Renal pelvis (tissue), 12 donors: ENCODE measurements around the gene MOSPD3. TPM values are rescaled to one million over a fixed set of nuclear protein-coding genes. Genes with fewer than 3 reads are reported as not detected.
"Not testable (repeated sequence)": the region's sequence is repeated elsewhere in the genome, so short reads cannot be mapped to it uniquely, and the experiment has no call there.

Experiments
- DNase-seq: peaks from one replicate; pipeline ENCODE4 v3.0.0-alpha.2; 2013
- long read RNA-seq, 16 experiments: transcript quantifications; one replicate each; lab custom pipeline, GENCODE V29; 2026
- polyA plus RNA-seq, 3 donors: library from polyadenylated mRNA; unstranded; fragments of 120-200 nt; gene quantifications; one replicate each; pipeline ENCODE4 v1.2.1, GENCODE V29; 2013; ENCODE audit not compliant: insufficient read length in 3 of 3

MOSPD3 gene, protein sequence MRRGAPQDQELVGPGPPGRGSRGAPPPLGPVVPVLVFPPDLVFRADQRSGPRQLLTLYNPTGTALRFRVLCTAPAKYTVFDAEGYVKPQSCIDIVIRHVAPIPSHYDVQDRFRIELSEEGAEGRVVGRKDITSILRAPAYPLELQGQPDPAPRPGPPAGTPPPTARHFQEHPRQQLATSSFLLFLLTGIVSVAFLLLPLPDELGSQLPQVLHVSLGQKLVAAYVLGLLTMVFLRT
- 10 to 100 TPM; 26.8 to 31.5 (median 30.3) TPM for polyA plus RNA-seq
- long read RNA-seq, donor 1, transcript MOSPD3-203 (5 exons, 1,191 nt), result major isoform, 12 of 28 reads
- long read RNA-seq, donor 1, transcript MOSPD3-208 (3 exons, 571 nt), result minor isoform, 5 of 28 reads
- long read RNA-seq, donor 1, partial matches to known transcripts, result 0 of 28 reads
- long read RNA-seq, donor 1, other reads (novel, unspliced or antisense), result 8 of 28 reads
- long read RNA-seq, donor 2, transcript MOSPD3-201 (6 exons, 1,053 nt), result minor isoform, 5 of 20 reads
- long read RNA-seq, donor 2, transcript MOSPD3-203 (5 exons, 1,191 nt), result major isoform, 10 of 20 reads
- long read RNA-seq, donor 2, partial matches to known transcripts, result 0 of 20 reads
- long read RNA-seq, donor 2, other reads (novel, unspliced or antisense), result 0 of 20 reads
- long read RNA-seq, donor 3, transcript MOSPD3-208 (3 exons, 571 nt), result minor isoform, 5 of 29 reads
- long read RNA-seq, donor 3, transcript MOSPD3-203 (5 exons, 1,191 nt), result major isoform, 17 of 29 reads
- long read RNA-seq, donor 3, transcript MOSPD3-201 (6 exons, 1,053 nt), result minor isoform, 6 of 29 reads
- long read RNA-seq, donor 3, partial matches to known transcripts, result 0 of 29 reads
- long read RNA-seq, donor 3, other reads (novel, unspliced or antisense), result 0 of 29 reads
- long read RNA-seq, donor 4, transcript MOSPD3-203 (5 exons, 1,191 nt), result major isoform, 17 of 25 reads
- long read RNA-seq, donor 4, transcript MOSPD3-208 (3 exons, 571 nt), result minor isoform, 6 of 25 reads
- long read RNA-seq, donor 4, partial matches to known transcripts, result 0 of 25 reads
- long read RNA-seq, donor 4, other reads (novel, unspliced or antisense), result 0 of 25 reads
- long read RNA-seq, donor 5, transcript MOSPD3-203 (5 exons, 1,191 nt), result major isoform, 7 of 14 reads
- long read RNA-seq, donor 5, partial matches to known transcripts, result 0 of 14 reads
- long read RNA-seq, donor 5, other reads (novel, unspliced or antisense), result 0 of 14 reads
- long read RNA-seq, donor 6, transcript MOSPD3-203 (5 exons, 1,191 nt), result major isoform, 17 of 21 reads
- long read RNA-seq, donor 6, partial matches to known transcripts, result 0 of 21 reads
- long read RNA-seq, donor 6, other reads (novel, unspliced or antisense), result 0 of 21 reads
- long read RNA-seq, donor 7, transcript MOSPD3-208 (3 exons, 571 nt), result minor isoform, 8 of 22 reads
- long read RNA-seq, donor 7, transcript MOSPD3-203 (5 exons, 1,191 nt), result major isoform, 11 of 22 reads
- long read RNA-seq, donor 7, partial matches to known transcripts, result 0 of 22 reads
- long read RNA-seq, donor 7, other reads (novel, unspliced or antisense), result 0 of 22 reads
- long read RNA-seq, donor 8, transcript MOSPD3-203 (5 exons, 1,191 nt), result major isoform, 10 of 16 reads
- long read RNA-seq, donor 8, partial matches to known transcripts, result 0 of 16 reads
- long read RNA-seq, donor 8, other reads (novel, unspliced or antisense), result 0 of 16 reads
- long read RNA-seq, donor 9, transcript MOSPD3-203 (5 exons, 1,191 nt), result major isoform, 14 of 31 reads
- long read RNA-seq, donor 9, transcript MOSPD3-208 (3 exons, 571 nt), result minor isoform, 5 of 31 reads
- long read RNA-seq, donor 9, partial matches to known transcripts, result 7 of 31 reads
- long read RNA-seq, donor 9, other reads (novel, unspliced or antisense), result 0 of 31 reads
- long read RNA-seq, donor 10, transcript MOSPD3-208 (3 exons, 571 nt), result minor isoform, 8 of 29 reads
- long read RNA-seq, donor 10, transcript MOSPD3-203 (5 exons, 1,191 nt), result major isoform, 11 of 29 reads
- long read RNA-seq, donor 10, partial matches to known transcripts, result 5 of 29 reads
- long read RNA-seq, donor 10, other reads (novel, unspliced or antisense), result 0 of 29 reads
- long read RNA-seq, donor 11, transcript MOSPD3-208 (3 exons, 571 nt), result minor isoform, 5 of 13 reads
- long read RNA-seq, donor 11, transcript MOSPD3-203 (5 exons, 1,191 nt), result major isoform, 8 of 13 reads
- long read RNA-seq, donor 11, partial matches to known transcripts, result 0 of 13 reads
- long read RNA-seq, donor 11, other reads (novel, unspliced or antisense), result 0 of 13 reads
- long read RNA-seq, donor 12, transcript MOSPD3-203 (5 exons, 1,191 nt), result major isoform, 16 of 24 reads
- long read RNA-seq, donor 12, transcript MOSPD3-208 (3 exons, 571 nt), result minor isoform, 6 of 24 reads
- long read RNA-seq, donor 12, partial matches to known transcripts, result 0 of 24 reads
- long read RNA-seq, donor 12, other reads (novel, unspliced or antisense), result 0 of 24 reads
- long read RNA-seq, donor 13, transcript MOSPD3-203 (5 exons, 1,191 nt), result major isoform, 9 of 16 reads
- long read RNA-seq, donor 13, partial matches to known transcripts, result 0 of 16 reads
- long read RNA-seq, donor 13, other reads (novel, unspliced or antisense), result 0 of 16 reads
- long read RNA-seq, donor 14, transcript MOSPD3-203 (5 exons, 1,191 nt), result major isoform, 31 of 62 reads
- long read RNA-seq, donor 14, transcript MOSPD3-208 (3 exons, 571 nt), result minor isoform, 10 of 62 reads
- long read RNA-seq, donor 14, partial matches to known transcripts, result 10 of 62 reads
- long read RNA-seq, donor 14, other reads (novel, unspliced or antisense), result 5 of 62 reads
- long read RNA-seq, donor 15, transcript MOSPD3-201 (6 exons, 1,053 nt), result minor isoform, 5 of 31 reads
- long read RNA-seq, donor 15, transcript MOSPD3-203 (5 exons, 1,191 nt), result major isoform, 22 of 31 reads
- long read RNA-seq, donor 15, partial matches to known transcripts, result 0 of 31 reads
- long read RNA-seq, donor 15, other reads (novel, unspliced or antisense), result 0 of 31 reads
- long read RNA-seq, donor 16, transcript MOSPD3-208 (3 exons, 571 nt), result minor isoform, 6 of 33 reads
- long read RNA-seq, donor 16, transcript MOSPD3-203 (5 exons, 1,191 nt), result major isoform, 16 of 33 reads
- long read RNA-seq, donor 16, partial matches to known transcripts, result 5 of 33 reads
- long read RNA-seq, donor 16, other reads (novel, unspliced or antisense), result 0 of 33 reads

DNA sequence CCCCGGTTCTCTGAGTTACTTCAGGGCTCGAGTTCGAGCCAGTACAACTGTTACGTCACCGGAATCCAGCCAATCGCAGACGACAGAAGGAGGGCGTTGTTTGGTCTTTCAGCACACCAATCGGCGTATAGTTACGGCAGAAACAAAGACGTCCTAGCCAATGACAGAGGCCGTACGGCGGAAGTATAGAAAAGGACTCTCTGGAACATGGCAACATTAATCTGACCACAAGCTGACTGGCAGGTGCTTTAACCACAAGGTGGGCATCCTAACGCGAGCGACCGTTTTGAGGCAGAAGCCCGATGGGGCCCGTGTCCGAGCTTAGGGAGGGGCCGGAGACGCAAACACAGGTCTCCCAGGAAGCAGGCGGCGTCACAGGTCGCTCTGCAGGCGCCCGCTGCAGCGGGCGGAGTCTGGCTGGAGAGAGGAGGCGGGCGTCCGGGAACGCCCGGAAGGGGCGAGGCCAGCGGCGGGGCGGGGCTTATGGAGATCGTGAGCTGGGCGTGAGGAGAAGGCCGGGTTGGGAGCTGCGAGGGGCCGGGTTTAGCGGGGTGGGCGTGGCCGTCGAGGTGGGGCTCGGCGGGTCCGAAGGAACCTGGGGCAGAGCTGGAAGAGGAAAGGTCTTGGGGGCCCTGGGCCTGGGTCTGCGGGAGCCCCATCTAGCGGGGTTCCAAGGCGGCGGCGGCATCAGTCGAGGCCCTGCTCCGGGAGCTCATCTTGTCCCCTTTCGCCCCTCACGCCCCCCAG lies at the start of gene MOSPD3:
Gene MOSPD3 (plus strand): TSS at position 558 of the 747 bp plus-strand sequence. CDS start 252 bp downstream, outside the sequence.
- DNase-seq, result peak; percentile 100

DNA sequence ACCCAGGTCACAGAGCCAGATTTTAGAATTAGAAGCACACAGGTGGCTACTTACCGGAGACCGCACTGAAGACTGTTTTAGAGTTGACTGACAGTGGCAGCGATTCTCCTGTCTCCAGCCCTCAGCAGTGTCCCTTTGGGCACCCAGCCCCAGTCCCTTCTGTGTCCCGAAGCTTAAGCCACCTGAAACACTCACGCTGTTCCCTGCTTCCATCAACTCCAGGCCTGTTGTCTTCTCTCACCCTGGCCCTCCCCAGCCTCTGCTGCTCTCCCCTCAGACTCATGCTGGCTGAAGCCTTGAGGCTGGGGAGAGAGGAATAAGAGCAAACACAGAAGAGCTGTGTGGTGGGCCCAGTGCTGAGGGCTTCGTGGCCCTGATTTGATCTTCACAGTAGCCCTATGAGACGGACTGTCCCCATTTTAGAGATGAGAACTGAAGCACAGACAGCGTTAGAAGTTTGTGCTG lies 49.2 kb upstream of the MOSPD3 start:
- DNase-seq, result no peak

DNA sequence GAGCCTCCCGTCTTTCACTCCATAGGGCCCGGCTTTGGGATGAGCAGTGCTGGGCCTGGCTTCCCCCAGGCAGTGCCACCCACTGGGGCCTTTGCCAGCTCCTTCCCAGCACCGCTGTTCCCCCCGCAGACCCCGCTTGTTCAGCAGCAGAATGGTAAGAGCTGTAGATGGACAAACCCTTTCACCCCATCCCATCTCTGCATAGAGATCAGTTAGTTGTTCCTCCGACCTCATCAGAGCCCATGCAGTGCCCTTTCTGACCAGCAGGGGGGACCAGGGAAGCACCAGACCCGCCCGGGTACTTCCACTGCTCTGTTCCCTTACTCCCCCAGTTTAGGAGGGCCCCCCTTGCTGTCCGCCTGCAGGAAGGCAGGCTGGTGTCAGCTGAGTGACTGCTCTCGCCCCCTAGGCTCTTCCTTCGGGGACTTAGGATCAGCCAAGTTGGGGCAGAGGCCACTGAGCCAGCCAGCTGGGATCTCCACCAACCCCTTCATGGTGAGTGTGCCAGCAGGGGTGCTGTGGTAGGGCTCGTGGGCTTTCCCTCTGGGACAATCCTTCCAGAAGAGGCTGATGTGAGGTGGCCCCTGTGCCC lies 48.4 kb upstream of the MOSPD3 start:
- no peak for DNase-seq

DNA sequence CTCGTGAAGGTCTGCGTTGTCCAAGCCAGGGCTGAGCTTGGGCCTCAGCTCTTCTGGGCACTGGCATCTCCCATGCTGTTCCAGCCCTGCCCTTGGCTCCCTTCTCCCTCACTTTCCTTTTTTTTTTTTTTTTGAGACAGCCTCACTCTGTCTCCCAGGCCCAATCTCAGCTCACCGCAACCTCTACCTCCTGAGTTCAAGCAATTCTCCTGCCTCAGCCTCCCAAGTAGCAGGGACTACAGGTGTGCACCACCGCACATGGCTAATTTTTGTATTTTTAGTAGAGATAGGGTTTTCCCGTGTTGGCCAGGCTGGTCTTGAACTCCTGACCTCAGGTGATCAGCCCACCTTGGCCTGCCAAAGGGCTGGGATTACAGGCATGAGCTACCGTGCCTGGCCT lies 47.9 kb upstream of the MOSPD3 start:
- DNase-seq, result not testable (repeated sequence)

DNA sequence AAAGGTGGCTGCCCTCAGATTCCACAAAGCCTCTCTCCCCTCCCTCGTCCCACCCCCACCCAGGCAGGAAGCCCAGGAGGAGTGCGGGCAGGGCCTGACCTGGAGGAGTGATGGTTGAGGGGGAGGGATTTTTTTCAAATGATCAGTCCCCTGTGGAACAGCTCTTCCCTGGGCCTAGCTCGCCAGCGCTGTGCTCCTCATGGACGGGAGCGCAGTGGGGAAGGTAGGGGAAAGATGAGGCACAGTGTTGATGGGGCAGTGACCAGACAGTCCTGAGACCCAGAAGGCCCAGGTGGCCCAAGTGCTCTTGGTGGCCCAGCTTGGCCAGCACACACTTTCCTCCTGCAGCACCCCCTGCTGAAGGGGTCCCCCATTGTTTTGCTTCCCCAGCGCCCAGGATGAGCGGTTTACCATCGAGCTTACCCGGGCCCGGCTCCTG lies 47.2 kb upstream of the MOSPD3 start:
- no peak for DNase-seq

DNA sequence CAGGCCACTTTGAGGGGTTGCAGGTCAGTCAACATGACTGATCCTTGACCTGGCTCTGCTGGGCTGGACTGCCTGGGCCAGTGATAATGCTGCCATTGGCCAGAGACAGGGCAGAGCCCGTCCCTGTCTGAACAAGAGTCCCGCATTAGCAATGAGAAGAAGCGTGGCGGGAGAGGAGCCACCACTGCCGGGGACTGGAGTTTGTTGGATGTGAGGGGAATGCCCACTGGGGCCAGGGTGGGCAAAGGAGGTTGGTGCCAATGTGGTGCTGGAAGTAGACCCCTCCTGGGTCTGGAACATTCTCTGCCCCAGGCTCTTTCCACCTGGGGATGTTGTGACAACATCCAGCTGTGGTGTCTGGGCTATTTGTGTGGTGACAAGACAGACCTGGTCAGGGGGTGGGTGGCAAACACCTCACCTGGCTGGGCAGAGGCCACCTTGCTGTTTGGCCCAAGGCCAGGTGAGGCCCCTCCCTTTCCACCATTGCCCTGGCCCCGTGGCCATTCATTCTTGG lies 46.3 kb upstream of the MOSPD3 start:
- DNase-seq, result no peak

DNA sequence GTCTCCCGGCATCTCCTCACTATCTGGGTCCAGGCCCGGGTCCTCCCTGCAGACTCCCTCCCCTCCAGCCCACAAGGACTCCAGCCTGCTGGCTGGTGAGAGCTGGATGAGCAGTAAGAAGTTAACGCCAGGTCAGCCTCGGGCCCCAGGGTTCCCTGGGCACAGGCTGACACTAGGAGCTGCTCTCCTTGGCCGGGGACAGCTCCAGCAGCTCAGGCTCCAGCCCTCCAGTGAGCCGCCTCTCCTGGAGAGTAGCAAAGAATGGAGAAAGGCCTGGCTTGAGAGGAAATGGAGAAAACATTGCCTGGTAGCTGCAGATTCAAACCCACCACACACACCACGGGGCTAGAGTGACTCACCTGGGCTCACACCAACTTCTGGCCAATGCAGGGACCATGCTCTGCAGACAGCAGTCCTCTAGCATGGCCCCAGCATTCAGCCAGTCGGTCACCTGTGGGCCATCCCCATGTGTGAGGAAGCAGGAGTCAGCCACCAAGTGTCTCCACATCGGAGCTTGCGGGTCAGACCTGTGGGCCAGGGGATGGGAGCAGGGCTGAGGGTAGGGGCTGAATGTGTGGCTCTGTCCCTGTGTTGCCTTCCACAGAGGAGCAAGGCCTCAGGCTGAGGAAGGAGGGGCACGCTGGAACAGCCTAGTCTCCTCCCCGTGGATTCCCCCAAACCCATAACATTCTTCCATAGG lies 45.2 kb upstream of the MOSPD3 start:
- no peak for DNase-seq

DNA sequence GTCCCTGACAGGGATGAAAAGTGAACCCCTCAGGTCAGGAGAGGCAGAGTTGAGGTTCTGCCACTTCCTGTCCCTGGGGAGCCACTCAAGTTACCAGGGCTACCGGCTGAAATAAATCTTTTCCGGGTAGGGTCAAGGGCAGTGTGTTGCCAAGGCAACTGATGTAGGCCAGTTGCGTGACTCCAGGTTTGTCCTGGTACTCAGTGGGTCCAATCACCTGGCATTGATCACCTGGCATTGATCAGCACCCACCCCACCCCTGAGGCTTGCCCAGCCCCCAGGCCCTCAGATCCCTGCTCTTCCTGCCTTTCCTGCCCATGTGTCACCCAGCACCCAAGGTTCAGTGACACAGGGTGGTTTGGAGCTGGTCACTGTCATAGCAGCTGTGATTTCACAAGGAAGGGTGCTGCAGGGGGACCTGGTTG lies 44.6 kb upstream of the MOSPD3 start:
- DNase-seq, result no peak

DNA sequence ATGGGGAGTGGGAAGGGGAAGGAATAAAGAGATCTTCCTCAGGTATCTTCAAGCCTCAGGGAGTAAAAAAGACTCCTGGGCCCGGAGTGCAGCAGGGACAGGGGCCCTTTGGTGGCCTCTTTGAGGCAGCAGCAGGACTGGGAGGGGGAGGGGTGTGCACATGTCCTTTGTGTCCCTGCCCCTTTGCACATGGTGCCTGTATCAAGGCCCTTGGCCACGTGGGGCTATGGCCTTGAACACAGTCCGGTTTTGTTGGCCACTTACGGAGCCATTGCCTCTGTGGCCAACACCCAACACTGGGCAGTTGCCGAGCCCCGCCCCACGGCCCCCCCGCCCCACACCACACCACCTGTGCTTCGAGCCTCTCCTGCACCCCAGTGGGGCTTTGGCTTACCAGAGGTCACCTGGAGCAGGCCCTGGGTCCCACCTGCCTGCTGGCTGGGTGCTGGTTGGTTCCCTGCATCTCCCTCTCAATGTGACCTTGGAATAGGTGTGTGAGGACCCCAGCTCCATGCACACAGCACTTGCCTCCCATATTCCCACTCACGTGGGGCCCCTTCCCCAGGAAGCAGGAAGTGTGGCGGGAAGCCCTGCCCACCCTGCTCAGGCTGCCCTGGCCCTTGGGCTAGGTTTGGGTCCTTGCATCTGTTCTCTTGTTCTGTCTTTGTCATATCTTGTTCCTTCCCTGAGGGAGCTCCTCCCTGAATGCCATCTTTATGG lies 44.0 kb upstream of the MOSPD3 start:
- DNase-seq, result no peak

DNA sequence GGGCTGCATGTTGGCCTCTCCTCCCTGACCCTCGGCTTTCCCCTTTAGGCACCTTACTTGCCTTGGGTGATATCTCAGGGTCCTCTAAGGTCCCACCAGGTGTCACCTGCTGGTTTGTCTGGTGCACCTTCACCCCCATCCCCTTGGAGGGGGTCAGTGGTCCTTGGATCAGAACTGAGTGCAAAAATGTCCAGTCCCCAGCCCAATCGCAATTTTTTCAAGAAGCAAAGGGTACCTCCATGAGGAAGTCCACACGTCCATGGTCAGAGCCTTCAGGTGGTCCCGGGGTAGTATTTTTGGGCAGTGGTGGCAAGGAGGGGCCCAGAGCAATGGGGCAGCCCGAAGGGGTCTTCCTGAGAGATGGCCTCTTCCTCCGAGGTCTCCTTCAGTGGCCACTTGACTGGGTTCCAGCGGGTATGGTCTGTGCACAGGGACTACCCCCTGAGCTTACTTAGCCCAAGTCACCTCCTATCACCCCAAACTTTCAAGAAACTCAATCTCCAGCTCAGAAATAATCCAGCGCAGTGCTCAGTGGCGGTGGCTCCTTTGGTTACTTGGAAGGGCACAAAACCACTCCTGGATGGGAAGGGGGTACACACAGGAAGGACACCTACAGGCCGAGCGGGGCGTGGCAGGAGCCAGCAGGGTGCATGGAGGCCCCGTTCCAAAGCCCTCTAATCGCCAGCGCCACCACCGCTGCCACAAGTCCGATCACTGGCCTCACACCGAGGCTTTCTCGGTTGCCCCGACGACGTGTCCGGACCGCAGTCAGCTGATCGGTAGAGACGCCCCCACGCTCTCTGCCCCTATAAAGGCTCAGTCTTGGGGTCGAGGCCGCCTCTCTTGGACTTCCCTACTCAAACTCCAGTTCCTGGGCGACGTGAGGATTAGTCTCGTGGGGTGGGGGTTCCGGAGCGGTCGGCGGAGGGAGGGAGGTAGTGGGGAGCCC lies 43.2 kb upstream of the MOSPD3 start:
- DNase-seq, result no peak

DNA sequence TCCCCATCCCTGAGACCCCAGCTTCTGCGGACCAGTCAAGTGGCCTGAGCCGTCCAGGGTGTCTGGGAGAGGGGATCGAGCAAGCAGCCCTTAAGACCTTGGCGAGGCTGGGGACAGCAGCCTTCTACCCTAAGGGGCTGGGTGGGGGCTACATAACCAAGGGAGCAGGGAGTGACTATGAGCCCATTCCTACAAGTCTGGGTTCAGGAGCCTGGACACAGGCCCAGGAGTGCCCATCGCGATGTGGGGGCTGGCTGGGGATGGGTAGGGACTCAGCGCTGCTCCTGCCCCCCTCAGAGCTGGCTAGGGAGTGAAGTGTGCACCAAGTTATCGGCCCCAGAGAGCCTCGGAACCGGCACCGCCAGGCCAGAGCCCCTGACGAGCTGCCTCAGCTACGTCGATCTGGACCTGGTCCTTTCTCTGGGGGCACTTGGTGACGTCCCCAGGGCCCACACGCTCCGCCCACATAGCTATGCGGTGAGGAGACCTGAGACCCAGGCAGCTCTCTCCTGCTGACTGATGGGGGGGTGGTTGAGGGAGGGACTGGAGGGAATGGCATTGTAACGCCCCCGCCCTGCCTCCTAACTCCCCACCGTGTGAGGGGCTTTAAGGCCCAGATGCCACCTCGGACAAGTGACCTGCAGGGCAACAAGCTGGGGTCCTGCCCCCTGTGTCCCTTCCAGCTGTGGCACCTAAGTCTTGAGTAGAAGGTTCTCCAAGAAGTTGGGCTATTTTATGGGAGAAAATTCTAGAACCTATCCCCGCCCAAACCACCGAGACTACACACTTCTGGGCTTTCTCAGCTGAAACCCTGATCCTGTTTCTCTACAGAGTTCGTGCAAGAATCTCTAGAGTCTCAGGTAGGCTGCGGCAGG lies 41.1 kb upstream of the MOSPD3 start:
- DNase-seq, result no peak

DNA sequence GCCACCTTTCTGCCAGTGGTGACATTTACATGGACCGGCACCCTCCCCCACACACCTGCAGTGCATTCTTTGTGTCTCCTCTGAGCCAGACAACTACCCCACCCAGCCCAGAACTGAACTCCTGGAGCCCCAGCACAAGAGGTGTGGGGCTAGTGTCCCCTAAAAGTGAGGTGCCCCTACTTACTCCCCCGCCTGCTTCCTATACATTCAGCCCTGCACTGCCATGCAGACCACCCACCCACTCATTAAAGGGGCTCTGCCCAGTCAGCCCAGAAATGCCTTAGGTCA lies 40.6 kb upstream of the MOSPD3 start:
- no peak for DNase-seq
